GM23248 (cell line): Measurements from ENCODE around the gene FTO.
"Not testable (repeated sequence)": the region's sequence is repeated elsewhere in the genome, so short reads cannot be mapped to it uniquely, and the experiment has no call there.

Source experiments
- EZH2 ChIP-seq: fragments of 200-600 bp; sonication (generic); IDR thresholded peaks from 2 replicates; pipeline ENCODE4 v1.6.1; 2018; ENCODE audit warnings: antibody characterized with exemption, mild to moderate bottlenecking; ENCODE audit not compliant: insufficient read depth, poor library complexity, severe bottlenecking
- EZH2phosphoT487 ChIP-seq: fragments of 200-600 bp; sonication (generic); IDR thresholded peaks from 2 replicates; pipeline ENCODE4 v1.6.1; 2018; ENCODE audit warnings: antibody characterized with exemption, moderate library complexity, mild to moderate bottlenecking, low read depth; ENCODE audit not compliant: insufficient read depth

- TF ChIP-seq EZH2, EZH2phosphoT487: not testable (repeated sequence)
These were observed 18.6 kb upstream of the FTO start for GRCh38 chr16:53685334-53685733.
